GM23248 (cell line): ENCODE results near the gene SLC2A6. TPM values are rescaled to one million over a fixed set of nuclear protein-coding genes. Genes with fewer than 3 reads are reported as not detected.
A peak's percentile ranks its signal among the peaks of the same experiment; 100 is the strongest.

ENCODE experiments used
- DNase-seq: peaks from one replicate; pipeline ENCODE4 v3.0.0-alpha.2; 2015
- H2AFZ ChIP-seq: fragments of 200-600 bp; sonication (generic); 2 replicates; pipeline ENCODE4 v1.6.1; 2016; ENCODE audit warnings: antibody characterized with exemption
- H3F3A ChIP-seq: fragments of 200-600 bp; sonication (generic); 2 replicates; pipeline ENCODE4 v1.6.1; 2016; ENCODE audit warnings: mild to moderate bottlenecking, antibody characterized with exemption, mixed run types; ENCODE audit not compliant: insufficient read depth
- H3K27ac ChIP-seq: fragments of 200-600 bp; sonication (generic); 2 replicates; pipeline ENCODE4 v1.5.1; 2016; ENCODE audit warnings: mild to moderate bottlenecking
- H3K27me3 ChIP-seq: fragments of 200-600 bp; sonication (generic); replicated peaks from 2 replicates; pipeline ENCODE4 v1.6.1; 2016; ENCODE audit warnings: mild to moderate bottlenecking; ENCODE audit not compliant: insufficient read depth
- H3K36me3 ChIP-seq: fragments of 200-600 bp; sonication (generic); 2 replicates; pipeline ENCODE4 v1.6.1; 2016; ENCODE audit warnings: low read depth, mild to moderate bottlenecking
- H3K4me1 ChIP-seq: fragments of 200-600 bp; sonication (generic); 2 replicates; pipeline ENCODE4 v1.6.1; 2016; ENCODE audit warnings: mild to moderate bottlenecking; ENCODE audit not compliant: insufficient read depth
- H3K4me2 ChIP-seq: fragments of 200-600 bp; sonication (generic); one replicate; pipeline ENCODE4 v1.6.1; 2016; ENCODE audit warnings: mild to moderate bottlenecking; ENCODE audit not compliant: unreplicated experiment
- H3K4me3 ChIP-seq: fragments of 200-600 bp; sonication (generic); 2 replicates; pipeline ENCODE4 v1.5.1; 2016; ENCODE audit warnings: mild to moderate bottlenecking
- H3K79me2 ChIP-seq: fragments of 200-600 bp; sonication (generic); 2 replicates; pipeline ENCODE4 v1.6.1; 2016; ENCODE audit warnings: mild to moderate bottlenecking; ENCODE audit not compliant: insufficient read depth
- H3K9ac ChIP-seq: fragments of 200-600 bp; sonication (generic); 2 replicates; pipeline ENCODE4 v1.6.1; 2016; ENCODE audit warnings: mild to moderate bottlenecking
- H3K9me2 ChIP-seq: fragments of 200-600 bp; sonication (generic); 2 replicates; pipeline ENCODE4 v1.6.1; 2016; ENCODE audit warnings: mixed run types, mild to moderate bottlenecking, moderate library complexity; ENCODE audit not compliant: insufficient read depth
- H3K9me3 ChIP-seq: fragments of 200-600 bp; sonication (generic); one replicate; pipeline ENCODE4 v1.6.1; 2017; ENCODE audit warnings: low read depth
- H4K20me1 ChIP-seq: fragments of 200-600 bp; sonication (generic); 2 replicates; pipeline ENCODE4 v1.6.0; 2016; ENCODE audit not compliant: insufficient read depth
- EZH2 ChIP-seq: fragments of 200-600 bp; sonication (generic); IDR thresholded peaks from 2 replicates; pipeline ENCODE4 v1.6.1; 2018; ENCODE audit warnings: antibody characterized with exemption, mild to moderate bottlenecking; ENCODE audit not compliant: insufficient read depth, poor library complexity, severe bottlenecking
- EZH2phosphoT487 ChIP-seq: fragments of 200-600 bp; sonication (generic); IDR thresholded peaks from 2 replicates; pipeline ENCODE4 v1.6.1; 2018; ENCODE audit warnings: antibody characterized with exemption, moderate library complexity, mild to moderate bottlenecking, low read depth; ENCODE audit not compliant: insufficient read depth
- WGBS, 2 experiments: methylation state at CpG; one replicate each; pipeline ENCODE4 v1.1.6; 2015 to 2017; ENCODE audit warnings: low lambda C conversion rate in 2 of 2, low coverage in 1 of 2; ENCODE audit errors: missing lambda C conversion rate in 2 of 2; 5-methylcytosine and 5-hydroxymethylcytosine counted together
- in situ Hi-C: fragments of 300-500 bp; cut with MboI; formaldehyde crosslinking; loops from 2 replicates; pipeline ENCODE4 v1.15.0; 2020
- polyA plus RNA-seq: library from polyadenylated mRNA; unstranded; fragments of >200 nt; fragmentation: Nextera tagmentation; extraction: Ambion mirVana; gene quantifications from 2 replicates; pipeline ENCODE4 v1.2.1, GENCODE V29; 2016
- total RNA-seq: library from RNA; depleted of rRNA; stranded (reverse); fragments of >200 nt; shearing (Covaris generic); gene quantifications from 2 replicates; pipeline ENCODE4 v1.2.3, GENCODE V29; 2014

SLC2A6 gene
- total and polyA plus RNA-seq, 2 experiments from 2014 or later = 6.8 to 12.0 TPM

DNA sequence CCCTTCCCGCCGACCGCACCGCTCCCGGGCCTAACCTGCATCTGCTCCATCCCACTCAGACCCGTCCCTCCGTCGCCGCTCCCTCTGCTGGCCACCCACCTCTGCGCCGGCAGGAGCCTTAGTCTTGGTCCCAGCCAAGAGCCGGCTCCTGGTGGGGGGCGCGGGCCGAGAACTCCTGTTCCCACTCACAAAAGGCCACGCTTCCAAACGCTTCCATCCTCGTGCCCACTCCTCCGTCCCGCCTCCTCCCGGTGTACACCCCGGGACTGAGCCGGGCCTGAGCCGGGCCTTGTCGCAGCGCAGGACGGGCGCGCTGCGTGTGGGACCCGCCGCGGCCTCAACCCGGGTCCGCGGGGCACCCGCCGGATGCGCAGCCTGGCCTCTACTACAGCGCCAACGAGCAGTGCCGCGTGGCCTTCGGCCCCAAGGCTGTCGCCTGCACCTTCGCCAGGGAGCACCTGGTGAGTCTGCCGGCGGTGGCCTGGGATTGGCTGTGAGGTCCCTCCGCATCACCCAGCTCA lies 49.2 kb downstream of the SLC2A6 start:
- Histone ChIP-seq H3K4me2 (no peak overlapping the region), H3F3A (no peaks in the 10 kb centered on the region), H3K27me3 (peaks cover 7% of the 10 kb centered on the region; the same call in 1 of the 2 replicates), H3K27ac (no peak overlapping the region), H3K4me1 (no peaks in the 10 kb centered on the region), H3K4me3 (no peak overlapping the region), H2AFZ (no peak overlapping the region), H3K36me3 (no peaks in the 10 kb centered on the region), H3K9me3 (no peaks in the 10 kb centered on the region), H3K9me2 (no peaks in the 10 kb centered on the region), H4K20me1 (no peaks in the 10 kb centered on the region), H3K79me2 (no peaks in the 10 kb centered on the region), H3K9ac (no peak overlapping the region)
- in situ Hi-C loops = no loop called here
- DNase-seq = peak; percentile 52
- 18 to 23% methylated on average over 40 to 49 of the region's 49 CpGs for WGBS, 2 experiments
- TF ChIP-seq EZH2 = no peak
- TF ChIP-seq EZH2phosphoT487 = no peak

DNA sequence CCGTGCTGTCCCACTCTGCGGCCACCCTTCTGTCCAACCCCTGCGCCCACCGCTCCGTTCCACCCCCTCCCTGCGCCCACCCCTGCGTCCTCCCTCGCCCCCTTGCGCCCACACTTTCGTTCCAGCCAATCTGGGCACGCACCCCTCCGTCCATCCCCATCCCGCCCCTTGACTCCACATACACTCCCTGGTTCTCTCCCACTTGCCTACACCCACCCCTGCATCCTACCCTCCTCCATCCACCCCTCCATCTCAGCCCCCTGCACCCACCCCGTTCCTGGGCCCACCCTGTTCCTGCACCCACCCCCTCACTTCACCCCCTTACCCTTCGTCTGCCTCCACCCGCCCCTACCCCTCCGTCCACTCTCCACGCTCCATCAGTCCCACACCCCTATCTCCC lies 49.7 kb downstream of the SLC2A6 start:
- no peak overlapping the region for H2AFZ ChIP-seq
- H3K9me2 ChIP-seq = no peaks in the 10 kb centered on the region
- H3K4me1 ChIP-seq = no peaks in the 10 kb centered on the region
- no peaks in the 10 kb centered on the region for H3K36me3 ChIP-seq
- TF ChIP-seq EZH2phosphoT487 (no peak), EZH2 (no peak)
- in situ Hi-C loops = no loop called here
- H3K4me3 ChIP-seq = no peak overlapping the region
- no peak overlapping the region for H3K27ac ChIP-seq
- WGBS, 2 experiments = 3% methylated on average over 18 of the region's 18 CpGs; no CpG with 5 or more reads in 1 of the 2 experiments
- no peaks in the 10 kb centered on the region for H3K79me2 ChIP-seq
- no peaks in the 10 kb centered on the region for H4K20me1 ChIP-seq
- H3F3A ChIP-seq = no peaks in the 10 kb centered on the region
- no peak for DNase-seq
- H3K4me2 ChIP-seq = no peak overlapping the region
- H3K9ac ChIP-seq = no peak overlapping the region
- no peaks in the 10 kb centered on the region for H3K9me3 ChIP-seq
- peaks cover 7% of the 10 kb centered on the region; the same call in 1 of the 2 replicates for H3K27me3 ChIP-seq

DNA sequence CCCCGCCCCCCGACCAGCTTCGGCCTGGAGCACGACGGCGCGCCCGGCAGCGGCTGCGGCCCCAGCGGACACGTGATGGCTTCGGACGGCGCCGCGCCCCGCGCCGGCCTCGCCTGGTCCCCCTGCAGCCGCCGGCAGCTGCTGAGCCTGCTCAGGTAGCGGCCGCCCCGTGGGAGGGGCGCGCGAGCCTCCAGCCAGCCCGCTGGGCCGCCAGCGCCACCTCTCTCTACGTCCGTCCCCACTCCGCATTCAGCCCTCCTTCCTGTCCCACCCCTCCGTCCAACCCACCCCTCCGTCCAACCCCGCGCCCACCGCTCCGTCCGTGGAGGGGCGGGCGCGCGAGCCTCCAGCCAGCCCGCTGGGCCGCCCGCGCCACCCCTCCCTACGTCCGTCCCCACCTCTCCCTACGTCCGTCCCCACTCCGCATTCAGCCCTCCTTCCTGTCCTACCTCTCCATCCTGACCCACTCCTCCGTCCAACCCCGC lies 50.2 kb downstream of the SLC2A6 start:
- no peaks in the 10 kb centered on the region for H3K4me1 ChIP-seq
- peak overlapping the region; percentile 40; the same call in 1 of the 2 replicates for H3K4me3 ChIP-seq
- no peaks in the 10 kb centered on the region for H3K79me2 ChIP-seq
- peaks cover 7% of the 10 kb centered on the region; the same call in 1 of the 2 replicates for H3K27me3 ChIP-seq
- H3K9ac ChIP-seq = no peak overlapping the region
- H3K36me3 ChIP-seq = no peaks in the 10 kb centered on the region
- in situ Hi-C loops = no loop called here
- 2% methylated on average over 22 of the region's 57 CpGs; no CpG with 5 or more reads in 1 of the 2 experiments for WGBS, 2 experiments
- no peak overlapping the region for H3K27ac ChIP-seq
- no peaks in the 10 kb centered on the region for H3F3A ChIP-seq
- H3K4me2 ChIP-seq = no peak overlapping the region
- H2AFZ ChIP-seq = no peak overlapping the region
- H3K9me2 ChIP-seq = no peaks in the 10 kb centered on the region
- TF ChIP-seq EZH2phosphoT487 (no peak), EZH2 (no peak)
- H4K20me1 ChIP-seq = no peaks in the 10 kb centered on the region
- H3K9me3 ChIP-seq = no peaks in the 10 kb centered on the region
- DNase-seq = peak; percentile 38

DNA sequence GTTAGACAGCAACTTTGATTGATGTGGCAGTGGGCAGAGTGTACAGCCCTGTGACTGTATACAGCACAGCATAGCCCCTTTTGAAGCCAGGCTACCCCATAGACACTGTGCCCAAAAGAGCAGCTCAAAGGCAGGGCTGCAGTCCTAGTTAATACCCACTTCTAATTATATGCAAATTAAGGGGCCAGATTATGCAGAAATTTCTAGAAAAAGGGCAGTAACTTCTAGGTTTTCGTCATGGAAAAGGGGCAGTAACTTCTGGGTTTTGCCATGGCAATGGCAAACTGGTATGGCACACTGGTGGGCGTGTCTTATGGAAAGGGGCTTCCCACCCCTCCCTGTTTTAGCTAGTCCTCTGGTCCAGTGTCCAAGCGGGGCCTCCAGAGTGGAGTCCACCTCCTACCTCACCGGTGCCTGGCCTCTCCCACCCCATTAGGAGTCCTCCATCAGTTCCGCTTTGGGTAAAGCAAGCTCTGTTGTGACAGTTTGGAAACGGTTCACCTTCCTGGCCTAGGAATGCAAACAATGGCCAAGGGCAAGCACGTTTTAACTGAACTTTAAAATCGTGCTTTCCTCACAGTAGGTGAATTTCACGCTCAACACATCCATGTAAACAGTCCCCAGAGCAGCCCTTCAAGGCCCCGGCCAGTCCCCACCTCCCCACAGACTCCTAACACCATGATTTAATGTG lies 51.1 kb downstream of the SLC2A6 start:
- Histone ChIP-seq H3K9me3 (no peaks in the 10 kb centered on the region), H3K4me1 (no peaks in the 10 kb centered on the region), H3K79me2 (no peaks in the 10 kb centered on the region), H3K36me3 (no peaks in the 10 kb centered on the region), H3K4me3 (no peak overlapping the region), H3K9me2 (no peaks in the 10 kb centered on the region), H3K9ac (no peak overlapping the region), H3K27ac (no peak overlapping the region), H4K20me1 (no peaks in the 10 kb centered on the region), H2AFZ (no peak overlapping the region), H3K27me3 (peaks cover 7% of the 10 kb centered on the region; the same call in 1 of the 2 replicates), H3F3A (no peaks in the 10 kb centered on the region), H3K4me2 (no peak overlapping the region)
- 72% methylated on average over 10 of the region's 10 CpGs for WGBS, 2 experiments
- no peak for DNase-seq
- no peak for TF ChIP-seq EZH2phosphoT487
- TF ChIP-seq EZH2 = no peak
- in situ Hi-C loops = no loop called here
